K562 (cell line): ENCODE measurements around the gene MED22.

Experiments
- BHLHE40 ChIP-seq: IDR thresholded peaks from 2 replicates; pipeline ENCODE4 v1.6.1; 2011; ENCODE audit warnings: low read length, improper control_type of control experiment
- CHD1 ChIP-seq: fragments of 200-600 bp; sonication (generic); IDR thresholded peaks from one replicate; pipeline ENCODE4 v1.6.1; 2012; ENCODE audit warnings: mild to moderate bottlenecking, moderate library complexity, low read length, inconsistent platforms
- CTCF ChIP-seq, 3 experiments: IDR thresholded peaks in 2 of 3; conservative IDR thresholded peaks in 1 of 3; 2 replicates each; pipeline ENCODE4 v1.5.1; 2011 to 2012; ENCODE audit warnings: low read length in 3 of 3, mild to moderate bottlenecking in 3 of 3, control low read depth in 2 of 3, improper control_type of control experiment in 1 of 3, inconsistent platforms in 1 of 3, low read depth in 1 of 3, mixed read lengths in 1 of 3, moderate library complexity in 1 of 3; ENCODE audit not compliant: insufficient read depth in 2 of 3
- GTF2B ChIP-seq: IDR thresholded peaks from 2 replicates; pipeline ENCODE4 v1.6.1; 2011; ENCODE audit not compliant: insufficient read length; ENCODE audit errors: extremely low read depth
- MAFK ChIP-seq: IDR thresholded peaks from 2 replicates; pipeline ENCODE4 v1.6.1; 2011; ENCODE audit warnings: low read length, improper control_type of control experiment
- MCM2 ChIP-seq: fragments of 450-650 bp; IDR thresholded peaks from 2 replicates; pipeline ENCODE4 v1.6.1; 2017; ENCODE audit warnings: low read depth, mild to moderate bottlenecking
- USF1 ChIP-seq: sonication (generic); formaldehyde crosslinking; IDR thresholded peaks from 2 replicates; pipeline ENCODE4 v1.9.0; 2022; ENCODE audit warnings: mild to moderate bottlenecking, missing genetic modification reagents
- ZNF146 ChIP-seq: IDR thresholded peaks from one replicate; pipeline ENCODE4 v1.6.1; 2018; ENCODE audit warnings: missing compliant biosample characterization; ENCODE audit not compliant: unreplicated experiment

GRCh38 chr9:133345596-133345995 lies 2.3 kb downstream of the MED22 start:
- TF ChIP-seq ZNF146 (CRISPR knock-in tag) (no peak), CHD1 (no peak), MAFK (no peak), CTCF (IDR thresholded peaks at IDR 0.05 in 2 of 3, conservative IDR thresholded peaks at IDR 0.05 in 1 of 3; ENCODE audit: insufficient read depth in 2 of 3, low read depth in 1 of 3, low read length in 3 of 3) (no peak), GTF2B (no peak), MCM2 (no peak), BHLHE40 (no peak), USF1 (CRISPR knock-in tag) (no peak)
